Coronary artery (tissue), 2 donors: Measurements from ENCODE around the gene BSDC1.

ENCODE experiments used
- DNase-seq: peaks from one replicate; pipeline ENCODE4 v3.0.0-alpha.2; 2017; ENCODE audit warnings: low spot score
- H3K27ac ChIP-seq, 2 donors: fragments of 200-600 bp; sonication (generic); one replicate each; pipeline ENCODE4 v1.5.1; 2016 to 2019
- H3K4me3 ChIP-seq: fragments of 200-600 bp; sonication (generic); 2 replicates; pipeline ENCODE4 v1.5.1; 2016; ENCODE audit warnings: mild to moderate bottlenecking, moderate library complexity
- TF ChIP-seq, protein P1 (sequence below): fragments of 200-600 bp; sonication (generic); IDR thresholded peaks from one replicate; pipeline ENCODE4 v1.5.1; 2019; ENCODE audit warnings: antibody characterized with exemption

BSDC1 gene

DNA sequence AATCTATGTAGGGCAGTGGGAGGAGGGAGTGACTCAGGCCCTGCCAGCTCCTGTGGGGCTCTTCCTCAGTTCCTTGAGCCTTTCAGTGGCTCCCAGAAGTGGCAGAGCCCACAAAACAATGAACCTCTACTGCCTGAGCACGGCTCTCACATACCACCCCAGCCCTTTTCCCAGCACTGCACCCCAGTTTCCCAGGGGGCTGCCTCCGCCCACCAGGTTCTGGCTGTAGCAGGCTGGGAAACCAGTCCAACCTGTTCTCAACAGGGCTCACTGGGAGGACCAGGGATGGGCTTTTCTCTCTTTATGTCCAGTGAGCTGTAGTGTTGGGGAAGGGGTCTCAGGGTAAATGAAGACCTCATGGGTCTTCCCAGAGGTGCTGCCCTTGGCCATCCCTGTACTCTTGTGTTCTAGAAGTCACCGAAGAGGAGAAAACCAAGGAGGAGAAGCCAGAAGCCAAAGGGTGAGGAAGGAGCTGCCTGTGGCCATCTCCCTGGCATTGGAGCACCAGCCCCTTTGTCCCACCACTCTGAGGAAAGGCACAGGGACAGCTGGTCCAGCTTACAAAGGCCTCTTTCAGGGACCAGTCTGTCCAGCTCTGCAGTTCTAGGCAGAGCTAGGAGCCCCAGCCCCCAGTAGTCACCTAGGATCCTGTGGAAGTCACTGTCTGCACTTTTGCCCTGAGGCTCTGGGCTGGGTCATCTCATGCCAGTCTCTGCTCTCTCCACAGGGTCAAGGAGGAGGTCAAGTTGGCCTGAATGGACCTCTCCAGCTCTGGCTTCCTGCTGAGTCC is 61.8 kb downstream of the BSDC1 start:
- TF ChIP-seq, protein P1, sequence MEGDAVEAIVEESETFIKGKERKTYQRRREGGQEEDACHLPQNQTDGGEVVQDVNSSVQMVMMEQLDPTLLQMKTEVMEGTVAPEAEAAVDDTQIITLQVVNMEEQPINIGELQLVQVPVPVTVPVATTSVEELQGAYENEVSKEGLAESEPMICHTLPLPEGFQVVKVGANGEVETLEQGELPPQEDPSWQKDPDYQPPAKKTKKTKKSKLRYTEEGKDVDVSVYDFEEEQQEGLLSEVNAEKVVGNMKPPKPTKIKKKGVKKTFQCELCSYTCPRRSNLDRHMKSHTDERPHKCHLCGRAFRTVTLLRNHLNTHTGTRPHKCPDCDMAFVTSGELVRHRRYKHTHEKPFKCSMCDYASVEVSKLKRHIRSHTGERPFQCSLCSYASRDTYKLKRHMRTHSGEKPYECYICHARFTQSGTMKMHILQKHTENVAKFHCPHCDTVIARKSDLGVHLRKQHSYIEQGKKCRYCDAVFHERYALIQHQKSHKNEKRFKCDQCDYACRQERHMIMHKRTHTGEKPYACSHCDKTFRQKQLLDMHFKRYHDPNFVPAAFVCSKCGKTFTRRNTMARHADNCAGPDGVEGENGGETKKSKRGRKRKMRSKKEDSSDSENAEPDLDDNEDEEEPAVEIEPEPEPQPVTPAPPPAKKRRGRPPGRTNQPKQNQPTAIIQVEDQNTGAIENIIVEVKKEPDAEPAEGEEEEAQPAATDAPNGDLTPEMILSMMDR: no peak
- no peak overlapping the region for H3K4me3 ChIP-seq
- DNase-seq: no peak
- no peak overlapping the region for H3K27ac ChIP-seq

DNA sequence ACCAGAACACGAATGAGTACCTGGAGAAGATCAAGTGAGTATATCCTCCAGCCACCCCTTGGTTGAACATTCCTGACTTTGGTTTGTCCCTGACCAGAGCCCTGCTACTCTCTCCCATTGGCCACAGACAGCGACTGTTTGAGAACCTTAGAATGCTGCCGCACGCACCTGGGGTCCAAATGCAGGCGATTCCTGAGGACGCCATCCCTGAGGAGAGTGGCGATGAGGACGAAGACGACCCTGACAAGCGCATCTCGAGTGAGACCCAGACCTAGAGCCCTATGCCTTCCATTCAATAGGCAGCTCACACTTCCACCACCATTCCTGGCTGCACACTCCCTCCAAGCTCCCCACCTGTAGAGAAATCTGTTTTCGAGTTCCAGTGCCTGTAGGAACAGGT is 62.7 kb downstream of the BSDC1 start:
- no peak overlapping the region for H3K4me3 ChIP-seq
- H3K27ac ChIP-seq: no peak overlapping the region
- TF ChIP-seq, protein P1: no peak
- no peak for DNase-seq

DNA sequence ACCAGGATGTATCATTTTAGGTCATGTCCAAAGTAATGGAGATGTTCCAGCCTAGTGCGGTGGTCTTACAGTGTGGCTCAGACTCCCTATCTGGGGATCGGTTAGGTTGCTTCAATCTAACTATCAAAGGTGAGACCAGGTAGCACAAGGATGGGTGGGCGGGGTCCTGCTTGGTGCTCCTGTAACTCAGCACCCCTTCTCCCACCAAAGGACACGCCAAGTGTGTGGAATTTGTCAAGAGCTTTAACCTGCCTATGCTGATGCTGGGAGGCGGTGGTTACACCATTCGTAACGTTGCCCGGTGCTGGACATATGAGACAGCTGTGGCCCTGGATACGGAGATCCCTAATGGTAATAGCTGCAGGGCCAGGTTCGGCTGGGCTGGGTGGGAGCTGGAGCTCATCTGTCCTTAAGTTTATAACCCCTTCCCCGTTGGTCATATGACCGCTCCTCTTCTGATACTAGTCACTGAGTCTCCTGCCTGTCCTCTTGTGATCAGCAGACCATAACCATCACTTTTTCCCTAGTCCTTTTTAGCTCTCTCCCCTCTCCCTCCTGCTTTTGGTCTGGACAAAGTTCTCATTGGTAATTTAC is 63.6 kb downstream of the BSDC1 start:
- Histone ChIP-seq H3K4me3 (no peak overlapping the region), H3K27ac (no peak overlapping the region)
- DNase-seq: no peak
- TF ChIP-seq, protein P1: no peak

DNA sequence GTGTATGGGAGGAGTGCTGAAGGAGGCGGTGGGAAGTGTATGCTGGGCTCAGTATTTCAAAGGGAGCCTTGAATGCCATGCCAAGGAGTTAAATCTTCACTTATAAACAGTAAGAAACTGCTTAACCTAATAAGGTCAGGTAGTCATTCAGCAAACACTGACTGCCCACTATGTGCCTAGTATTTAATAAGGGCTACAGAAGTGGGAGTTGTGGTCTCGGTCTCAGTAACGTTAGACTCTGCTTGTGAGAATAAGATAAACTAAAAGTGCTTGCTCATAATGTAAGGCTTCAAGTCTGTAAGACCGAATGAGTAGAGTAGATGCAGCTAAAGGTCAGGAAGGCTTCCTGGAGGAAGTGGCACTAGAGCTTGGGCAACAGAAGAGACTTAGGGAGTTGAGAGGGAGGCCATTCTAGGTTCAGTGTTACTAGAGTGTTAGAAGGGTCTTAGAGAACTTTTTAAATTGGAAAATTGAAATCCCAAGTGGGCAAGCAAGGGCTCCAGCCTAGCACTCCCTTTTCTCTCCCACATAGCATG is 64.2 kb downstream of the BSDC1 start:
- DNase-seq: no peak
- H3K27ac ChIP-seq: no peak overlapping the region
- TF ChIP-seq, protein P1: no peak
- no peak overlapping the region for H3K4me3 ChIP-seq

DNA sequence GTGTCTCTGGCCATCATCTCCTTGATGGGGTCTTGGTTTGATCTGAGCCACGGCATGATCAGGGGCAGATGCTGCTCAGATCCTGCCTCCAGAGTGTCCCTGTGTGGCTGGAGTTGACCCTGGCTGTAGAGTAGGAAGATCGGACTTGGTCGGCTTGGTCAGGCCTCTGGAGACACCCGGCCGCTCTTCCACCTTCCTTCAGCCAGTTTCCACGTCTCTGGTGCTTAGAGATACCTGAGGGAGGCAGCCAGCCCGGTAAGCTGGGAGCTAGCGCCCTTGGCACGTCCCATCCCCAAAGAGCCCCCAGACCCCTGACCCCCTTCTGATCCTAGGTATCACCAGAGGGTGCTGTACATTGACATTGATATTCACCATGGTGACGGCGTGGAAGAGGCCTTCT is 67.0 kb downstream of the BSDC1 start:
- TF ChIP-seq, protein P1: no peak
- DNase-seq: no peak
- H3K27ac ChIP-seq: no peak overlapping the region

DNA sequence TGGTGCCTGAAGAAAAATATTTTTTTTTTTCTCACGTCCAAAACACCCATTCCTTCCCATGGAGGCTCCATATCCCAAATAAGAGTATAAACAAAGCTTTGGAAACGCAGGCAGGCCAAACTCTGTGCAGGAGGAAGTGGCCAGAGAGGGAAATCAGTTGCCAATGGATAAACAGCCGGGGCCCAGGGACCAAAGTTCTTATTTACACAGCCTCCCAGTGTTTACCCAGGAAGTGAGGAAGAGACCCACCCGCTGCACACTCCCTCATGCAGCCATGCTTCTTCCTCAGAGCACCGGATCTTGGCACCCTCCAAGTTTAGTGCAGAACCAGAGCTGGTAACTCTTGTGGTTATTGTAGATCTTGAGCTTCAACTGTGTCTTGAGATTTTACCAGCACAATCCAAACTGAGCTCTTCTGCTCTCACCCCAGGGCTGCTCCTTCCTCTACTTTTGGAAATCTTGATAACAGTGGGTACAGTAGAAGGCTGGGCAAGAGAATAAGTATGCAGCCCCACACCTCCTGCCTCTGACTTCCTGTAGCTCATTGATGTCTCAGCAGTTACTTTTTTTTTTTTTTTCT is 72.4 kb downstream of the BSDC1 start:
- no peak overlapping the region for H3K4me3 ChIP-seq

More for the DNA sequence above, 67.0 kb downstream of the BSDC1 start:
- H3K4me3 ChIP-seq: no peak overlapping the region

More for the DNA sequence above, 72.4 kb downstream of the BSDC1 start:
- DNase-seq: no peak
- no peak overlapping the region for H3K27ac ChIP-seq
- TF ChIP-seq, protein P1: no peak
